HEK293 (cell line): ENCODE data around the gene GALNT16.

Experiments
- CTCF ChIP-seq: fragments of 450-650 bp; formaldehyde crosslinking; IDR thresholded peaks from 2 replicates; pipeline ENCODE4 v1.5.1; 2016; ENCODE audit warnings: missing biosample characterization, missing genetic modification characterization
- KLF16 ChIP-seq: fragments of 450-650 bp; formaldehyde crosslinking; IDR thresholded peaks from 2 replicates; pipeline ENCODE4 v1.5.1; 2017; ENCODE audit warnings: missing biosample characterization, missing genetic modification characterization
- SP3 ChIP-seq: fragments of 450-650 bp; formaldehyde crosslinking; IDR thresholded peaks from 2 replicates; pipeline ENCODE4 v1.5.1; 2016; ENCODE audit warnings: missing biosample characterization, missing genetic modification characterization
- YY1 ChIP-seq: fragments of 450-650 bp; formaldehyde crosslinking; IDR thresholded peaks from 2 replicates; pipeline ENCODE4 v1.5.1; 2018; ENCODE audit warnings: missing biosample characterization, missing genetic modification characterization
- ZNF311 ChIP-seq: fragments of 450-650 bp; formaldehyde crosslinking; IDR thresholded peaks from 2 replicates; pipeline ENCODE4 v1.5.1; 2017; ENCODE audit warnings: missing biosample characterization, missing genetic modification characterization, borderline replicate concordance
- ZNF324 ChIP-seq: fragments of 450-650 bp; formaldehyde crosslinking; IDR thresholded peaks from 2 replicates; pipeline ENCODE4 v1.5.1; 2016; ENCODE audit warnings: missing biosample characterization, missing genetic modification characterization
- ZNF341 ChIP-seq: fragments of 450-650 bp; formaldehyde crosslinking; IDR thresholded peaks from 2 replicates; pipeline ENCODE4; 2016; ENCODE audit warnings: low read depth, missing biosample characterization, missing genetic modification characterization
- ZNF394 ChIP-seq: fragments of 450-650 bp; formaldehyde crosslinking; IDR thresholded peaks from 2 replicates; pipeline ENCODE4 v1.5.1; 2016; ENCODE audit warnings: missing biosample characterization, missing genetic modification characterization, mild to moderate bottlenecking, moderate library complexity, borderline replicate concordance

GRCh38 chr14:69331206-69331605 is 71.2 kb downstream of the GALNT16 start:
- no peak for TF ChIP-seq ZNF311 (tag by site-specific recombination)
- no peak for TF ChIP-seq SP3 (tag by site-specific recombination)
- no peak for TF ChIP-seq YY1
- TF ChIP-seq KLF16 (tag by site-specific recombination): no peak
- TF ChIP-seq CTCF (tag by site-specific recombination): no peak
- no peak for TF ChIP-seq ZNF394 (tag by site-specific recombination)
- TF ChIP-seq ZNF341: no peak
- no peak for TF ChIP-seq ZNF324 (tag by site-specific recombination)
